Stromal cell of bone marrow (primary cell): ENCODE data around the gene TSPAN6.

Experiments used
- DNase-seq: peaks from one replicate; pipeline ENCODE4 v3.0.0-alpha.2; 2012; ENCODE audit warnings: low read depth

The TSPAN6 gene

DNA sequence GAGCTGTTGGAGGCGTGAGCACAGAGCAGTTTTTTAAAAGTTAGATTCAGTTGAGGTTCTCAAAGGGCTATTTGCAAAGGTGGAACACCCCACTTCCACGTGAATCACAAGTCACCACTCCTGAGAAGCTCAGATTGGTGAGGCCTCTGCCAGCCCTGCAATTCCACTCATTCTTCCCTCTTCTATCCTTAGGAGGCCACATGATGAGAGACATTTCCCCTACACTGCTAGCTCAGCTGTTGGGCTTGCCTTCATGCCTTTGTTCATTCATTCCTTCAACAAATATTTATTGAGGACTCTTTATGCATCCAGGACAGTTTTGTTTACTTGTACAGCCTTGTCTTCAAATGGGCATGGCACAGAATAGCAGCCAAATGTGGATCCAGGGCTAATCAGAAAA is 11.1 kb upstream of the TSPAN6 start:
- DNase-seq = no peak

GRCh38 chrX:100647095-100647494 is 10.5 kb upstream of the TSPAN6 start:
- DNase-seq = no peak

- no peak for DNase-seq
Observed at GRCh38 chrX:100645106-100645505, 8.5 kb upstream of the TSPAN6 start.

DNA sequence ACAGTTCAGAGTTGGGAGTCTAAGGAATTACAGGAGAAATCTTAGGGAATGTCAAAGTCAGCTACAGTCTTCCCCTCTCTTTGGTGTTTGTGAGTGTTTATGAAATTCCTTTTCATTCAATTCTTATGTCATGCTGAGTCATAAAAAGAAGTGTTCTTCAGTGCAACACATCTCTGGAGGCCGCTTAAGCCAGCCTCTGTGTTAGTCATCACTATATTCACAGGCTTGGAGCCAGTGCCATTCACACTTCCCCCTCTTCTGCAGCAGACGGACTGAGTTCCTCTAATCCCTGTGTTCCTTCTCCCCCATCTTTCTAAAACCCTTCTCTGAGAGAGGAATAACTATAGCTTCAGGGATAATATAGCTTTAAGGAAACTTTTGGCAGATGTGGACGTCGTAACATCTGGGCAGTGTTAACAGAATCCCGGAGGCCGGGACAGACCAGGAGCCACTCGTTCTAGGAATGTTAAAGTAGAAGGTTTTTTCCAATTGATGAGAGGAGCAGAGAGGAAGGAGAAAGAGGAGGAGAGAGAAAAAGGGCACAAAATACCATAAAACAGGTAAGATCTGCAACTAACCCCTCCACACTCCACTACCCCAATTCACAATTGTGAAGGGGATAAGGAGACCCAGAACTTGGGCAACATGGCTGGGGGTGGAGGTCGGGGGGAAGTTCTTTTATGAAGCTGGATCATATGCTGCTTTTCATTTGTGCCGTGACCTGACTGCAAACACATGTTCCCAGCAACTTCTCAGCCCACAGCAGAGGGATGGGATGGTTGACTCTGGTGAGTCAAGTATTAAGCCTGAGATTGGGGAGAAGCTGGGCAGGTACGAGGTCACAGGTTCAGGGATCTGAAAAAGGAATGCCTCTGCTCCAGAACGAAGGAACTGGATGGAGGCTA is 7.6 kb upstream of the TSPAN6 start, which contains the start of gene SRPX2:
Gene SRPX2, plus strand, starts transcription at position 244 of the 905 bp plus-strand sequence. CDS start 2,124 bp downstream, outside the sequence.
- DNase-seq = peak; percentile 73

GRCh38 chrX:100643212-100643611 is 6.6 kb upstream of the TSPAN6 start:
- DNase-seq = no peak

DNA sequence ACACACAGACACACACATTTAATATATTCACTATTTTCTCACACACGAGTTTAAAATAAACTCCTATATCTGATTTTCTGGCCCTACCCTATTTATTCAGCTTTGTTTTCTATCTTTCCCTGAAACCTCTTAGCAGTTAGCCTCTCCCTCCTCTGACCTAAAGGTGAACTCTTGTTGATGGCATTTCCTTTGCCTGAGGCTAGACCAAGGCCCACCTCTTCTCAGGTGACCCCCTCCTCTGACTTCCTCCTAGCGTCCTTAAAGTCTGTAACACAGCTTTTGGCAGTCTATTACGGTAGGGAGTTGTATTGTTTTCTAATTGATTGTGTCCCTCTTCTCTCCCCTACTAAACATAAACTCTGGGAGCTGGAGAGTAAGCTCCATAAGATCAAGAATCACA is 5.7 kb upstream of the TSPAN6 start:
- no peak for DNase-seq

DNA sequence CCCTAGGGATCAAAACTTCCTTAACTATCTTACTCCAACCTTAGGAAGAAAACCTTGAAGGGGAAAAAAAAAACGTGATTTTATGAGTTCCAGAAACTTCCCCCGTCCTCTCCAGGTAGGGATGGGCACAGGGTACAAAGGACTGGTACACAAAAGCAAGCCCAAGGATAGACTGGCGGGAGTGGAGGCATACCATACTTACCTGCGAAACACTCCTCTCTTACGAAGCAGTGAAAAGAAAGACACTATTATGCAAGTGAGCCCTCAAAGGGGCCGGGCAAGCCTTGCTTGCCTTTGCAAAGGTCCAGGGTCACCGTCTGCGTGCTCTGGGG is 651 bp downstream of the TSPAN6 start:
- DNase-seq = no peak

DNA sequence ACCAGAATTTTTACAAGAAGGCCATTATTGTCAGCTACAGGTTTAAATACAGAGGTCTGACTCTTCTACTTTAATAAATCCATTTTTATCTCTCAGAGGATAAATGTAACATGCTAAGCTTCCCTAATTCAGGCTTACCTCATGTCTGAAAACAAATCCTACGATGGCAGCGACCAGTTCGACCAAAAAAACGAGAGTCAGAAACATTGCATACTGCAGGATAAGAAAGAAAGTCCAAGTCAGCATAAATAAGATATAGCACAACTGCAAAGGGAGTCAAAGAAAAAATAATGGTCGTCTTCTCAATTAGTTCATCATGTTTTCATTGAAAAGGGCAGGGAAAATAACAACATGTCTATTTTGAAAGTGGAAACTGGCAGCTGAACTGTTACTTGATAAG is 1.6 kb downstream of the TSPAN6 start:
- no peak for DNase-seq

GRCh38 chrX:100625985-100626491 is 10.6 kb downstream of the TSPAN6 start:
- DNase-seq = no peak

GRCh38 chrX:100623001-100623400 is 13.6 kb downstream of the TSPAN6 start:
- no peak for DNase-seq

GRCh38 chrX:100615005-100615404 is 21.6 kb downstream of the TSPAN6 start:
- peak; percentile 34 for DNase-seq

- no peak for DNase-seq
Observed at GRCh38 chrX:100611951-100612350, 24.7 kb downstream of the TSPAN6 start.

DNA sequence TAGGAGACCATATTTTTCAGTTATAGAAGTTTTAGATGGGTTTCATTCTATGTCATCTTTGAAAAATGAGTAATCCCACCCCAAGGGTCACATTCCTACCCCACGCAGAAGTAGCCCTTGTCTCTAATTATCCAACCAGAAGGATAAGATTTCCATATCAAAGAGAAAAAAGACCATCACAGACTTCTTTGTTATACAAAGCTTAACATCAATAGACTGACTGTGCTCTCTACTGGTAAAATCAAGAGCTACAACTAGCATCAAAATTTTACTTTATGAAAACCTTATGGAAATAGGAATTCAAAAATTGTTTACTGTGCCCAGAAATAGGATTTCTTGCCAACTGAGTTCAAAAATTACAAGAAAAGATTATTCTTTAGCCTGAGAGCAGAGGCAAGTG is 27.0 kb downstream of the TSPAN6 start:
- DNase-seq = no peak

DNA sequence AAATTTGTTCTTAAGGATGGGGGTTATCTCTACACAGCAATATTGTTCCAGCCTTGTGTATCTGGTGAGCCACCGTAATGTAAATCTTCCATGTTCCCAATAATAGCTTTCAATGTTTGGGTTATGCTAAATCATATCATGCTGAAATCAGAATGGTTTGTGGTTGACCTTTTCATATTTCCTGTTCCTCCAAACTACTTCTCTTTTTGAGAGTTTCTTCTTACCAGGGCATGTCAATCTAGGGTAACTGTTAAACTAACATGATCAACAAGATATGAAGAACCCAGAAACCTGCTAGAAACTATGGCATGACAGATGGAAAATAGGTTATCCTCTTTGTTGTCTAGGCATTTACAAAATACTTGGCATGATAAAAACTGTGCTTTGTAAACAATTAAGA is 29.9 kb downstream of the TSPAN6 start:
- no peak for DNase-seq

- DNase-seq = no peak
Observed at GRCh38 chrX:100600758-100601157, 35.8 kb downstream of the TSPAN6 start.

- DNase-seq = no peak
Observed at GRCh38 chrX:100600340-100600739, 36.3 kb downstream of the TSPAN6 start.

GRCh38 chrX:100599456-100599855 is 37.1 kb downstream of the TSPAN6 start:
- DNase-seq = no peak

DNA sequence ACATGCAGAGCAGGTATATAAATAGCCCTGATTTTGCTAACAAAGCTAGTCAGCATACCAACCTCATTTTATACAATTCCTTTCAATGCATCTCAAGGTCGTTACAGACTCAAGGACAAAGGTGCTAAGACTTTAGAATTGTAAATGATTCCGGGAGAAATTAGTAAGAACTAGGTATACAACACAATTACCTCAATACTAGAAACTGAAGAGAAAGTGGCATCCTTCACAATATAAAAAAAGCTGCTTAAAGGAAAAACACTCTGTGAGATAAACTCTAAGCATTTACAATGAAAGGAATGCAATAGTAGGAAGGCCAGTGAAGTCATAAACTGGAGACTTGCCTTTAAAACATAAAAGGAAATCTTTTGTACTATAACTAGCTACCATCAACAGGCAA is 40.0 kb downstream of the TSPAN6 start:
- no peak for DNase-seq

DNA sequence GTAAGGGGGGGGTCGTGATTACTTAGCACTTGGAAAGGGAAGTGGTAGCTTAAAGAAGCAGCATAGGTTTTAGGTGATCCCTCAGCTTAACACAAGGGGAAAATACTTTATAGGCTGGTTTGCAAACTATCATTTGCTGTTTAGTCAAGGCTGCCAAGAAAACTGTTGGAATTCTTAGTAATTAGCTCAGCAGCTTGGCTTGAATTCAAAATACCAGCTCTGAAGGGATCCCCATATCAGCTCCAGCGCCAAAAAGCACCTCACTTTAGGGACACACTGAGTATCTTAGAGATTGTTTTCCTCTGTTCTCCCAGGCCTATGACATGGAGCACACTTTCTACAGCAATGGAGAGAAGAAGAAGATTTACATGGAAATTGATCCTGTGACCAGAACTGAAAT is 43.0 kb downstream of the TSPAN6 start:
- DNase-seq = no peak

- no peak for DNase-seq
Observed at GRCh38 chrX:100593126-100593525, 43.5 kb downstream of the TSPAN6 start.

GRCh38 chrX:100591256-100592051 is 45.2 kb downstream of the TSPAN6 start:
- DNase-seq = no peak

GRCh38 chrX:100587861-100588260 is 48.7 kb downstream of the TSPAN6 start:
- DNase-seq = no peak

- no peak for DNase-seq
Observed at GRCh38 chrX:100586747-100587146, 49.9 kb downstream of the TSPAN6 start.
